Left ventricle myocardium inferior (tissue), 1 donor: ENCODE data around the gene PGAP6. TPM values are rescaled to one million over a fixed set of nuclear protein-coding genes. Genes with fewer than 3 reads are reported as not detected.
A peak's percentile ranks its signal among the peaks of the same experiment; 100 is the strongest.

Experiments used
- DNase-seq: peaks from one replicate; pipeline ENCODE4 v3.0.0-alpha.2; 2020
- H3K27ac ChIP-seq: fragments of 200-600 bp; replicated peaks from 2 replicates; pipeline ENCODE4 v1.8.0; 2021
- H3K27me3 ChIP-seq: fragments of 200-600 bp; 2 replicates; pipeline ENCODE4 v1.8.0; 2021; ENCODE audit warnings: low read depth
- H3K36me3 ChIP-seq: fragments of 200-600 bp; 2 replicates; pipeline ENCODE4 v1.8.0; 2021
- H3K4me1 ChIP-seq: fragments of 200-600 bp; 2 replicates; pipeline ENCODE4 v1.8.0; 2021
- H3K4me3 ChIP-seq: fragments of 200-600 bp; 2 replicates; pipeline ENCODE4 v1.8.0; 2021; ENCODE audit warnings: mild to moderate bottlenecking, moderate library complexity
- H3K9me3 ChIP-seq: fragments of 200-600 bp; replicated peaks from 2 replicates; pipeline ENCODE4 v1.8.0; 2021
- intact Hi-C: fragments of 100-400 bp; cut with micrococcal nuclease; formaldehyde crosslinking; loops from one replicate; pipeline ENCODE4 v1.11.0; 2022
- total RNA-seq: library from RNA; stranded (reverse); fragmentation: NEBNext Ultra II Directional; extraction: Animal tissue kit (Norgen Biotek cat#: 25700); gene quantifications from one replicate; pipeline ENCODE4 v1.2.1, GENCODE V29; 2021
- TF ChIP-seq, protein P1 (sequence below): fragments of 200-600 bp; IDR thresholded peaks from 2 replicates; pipeline ENCODE4 v1.8.0; 2021; ENCODE audit warnings: antibody characterized with exemption, mild to moderate bottlenecking, borderline replicate concordance
- donor health status: DM: no; HTN: yes; CAD: no; lungs with severe emphysema.

The PGAP6 gene
- total RNA-seq, 1 donor from 2014 or later: 30.4 TPM

DNA sequence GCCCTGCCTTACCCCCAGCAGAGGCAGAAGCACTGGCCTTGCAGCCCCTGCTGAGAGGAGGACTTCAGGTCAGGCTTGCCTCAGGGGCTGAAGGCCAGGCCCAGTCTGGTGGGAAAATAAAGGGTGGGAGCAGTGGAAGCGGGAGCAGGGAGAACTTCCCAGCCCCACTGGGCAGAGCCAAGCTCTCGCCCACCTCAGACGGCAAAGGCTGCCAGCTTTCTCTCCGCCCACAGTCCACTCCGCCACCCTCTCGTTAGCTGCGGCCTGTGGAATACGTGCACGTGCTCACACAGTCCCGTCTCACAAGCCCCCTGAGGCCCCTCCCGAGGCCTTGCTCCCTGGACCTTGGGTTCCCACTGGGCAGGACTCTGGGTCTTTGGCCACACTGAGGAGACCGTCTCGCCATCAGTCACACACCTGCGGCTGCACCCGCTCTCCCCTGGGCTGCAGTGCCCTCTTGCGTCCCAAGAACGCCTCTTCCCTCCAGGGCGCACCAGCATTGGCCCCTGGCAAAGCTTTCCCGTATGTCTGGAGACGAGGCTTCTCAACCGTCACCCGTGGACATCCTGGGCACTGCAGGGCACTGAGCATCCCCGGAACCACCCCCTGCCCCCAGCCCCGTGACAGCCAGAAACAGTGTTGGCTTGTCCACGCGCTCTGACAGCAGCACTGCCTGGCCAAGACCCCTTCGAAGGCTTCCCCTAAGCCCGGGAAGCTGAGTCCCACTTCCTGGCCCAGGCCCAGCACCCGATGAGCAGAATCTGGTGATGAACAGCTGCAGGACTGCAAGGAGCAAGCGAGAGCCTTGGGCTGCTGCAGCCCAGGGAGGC is 19.7 kb downstream of the PGAP6 start:
- DNase-seq: peak; percentile 63
- no peak overlapping the region for H3K27ac ChIP-seq
- H3K27me3 ChIP-seq: peaks cover 18% of the 10 kb centered on the region
- TF ChIP-seq, protein P1, sequence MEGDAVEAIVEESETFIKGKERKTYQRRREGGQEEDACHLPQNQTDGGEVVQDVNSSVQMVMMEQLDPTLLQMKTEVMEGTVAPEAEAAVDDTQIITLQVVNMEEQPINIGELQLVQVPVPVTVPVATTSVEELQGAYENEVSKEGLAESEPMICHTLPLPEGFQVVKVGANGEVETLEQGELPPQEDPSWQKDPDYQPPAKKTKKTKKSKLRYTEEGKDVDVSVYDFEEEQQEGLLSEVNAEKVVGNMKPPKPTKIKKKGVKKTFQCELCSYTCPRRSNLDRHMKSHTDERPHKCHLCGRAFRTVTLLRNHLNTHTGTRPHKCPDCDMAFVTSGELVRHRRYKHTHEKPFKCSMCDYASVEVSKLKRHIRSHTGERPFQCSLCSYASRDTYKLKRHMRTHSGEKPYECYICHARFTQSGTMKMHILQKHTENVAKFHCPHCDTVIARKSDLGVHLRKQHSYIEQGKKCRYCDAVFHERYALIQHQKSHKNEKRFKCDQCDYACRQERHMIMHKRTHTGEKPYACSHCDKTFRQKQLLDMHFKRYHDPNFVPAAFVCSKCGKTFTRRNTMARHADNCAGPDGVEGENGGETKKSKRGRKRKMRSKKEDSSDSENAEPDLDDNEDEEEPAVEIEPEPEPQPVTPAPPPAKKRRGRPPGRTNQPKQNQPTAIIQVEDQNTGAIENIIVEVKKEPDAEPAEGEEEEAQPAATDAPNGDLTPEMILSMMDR: peak; percentile 84
- intact Hi-C loops: no loop called here
- H3K4me3 ChIP-seq: no peak overlapping the region
- no peaks in the 10 kb centered on the region for H3K9me3 ChIP-seq
- peaks cover 2% of the 10 kb centered on the region for H3K4me1 ChIP-seq
- peaks cover 8% of the 10 kb centered on the region for H3K36me3 ChIP-seq

DNA sequence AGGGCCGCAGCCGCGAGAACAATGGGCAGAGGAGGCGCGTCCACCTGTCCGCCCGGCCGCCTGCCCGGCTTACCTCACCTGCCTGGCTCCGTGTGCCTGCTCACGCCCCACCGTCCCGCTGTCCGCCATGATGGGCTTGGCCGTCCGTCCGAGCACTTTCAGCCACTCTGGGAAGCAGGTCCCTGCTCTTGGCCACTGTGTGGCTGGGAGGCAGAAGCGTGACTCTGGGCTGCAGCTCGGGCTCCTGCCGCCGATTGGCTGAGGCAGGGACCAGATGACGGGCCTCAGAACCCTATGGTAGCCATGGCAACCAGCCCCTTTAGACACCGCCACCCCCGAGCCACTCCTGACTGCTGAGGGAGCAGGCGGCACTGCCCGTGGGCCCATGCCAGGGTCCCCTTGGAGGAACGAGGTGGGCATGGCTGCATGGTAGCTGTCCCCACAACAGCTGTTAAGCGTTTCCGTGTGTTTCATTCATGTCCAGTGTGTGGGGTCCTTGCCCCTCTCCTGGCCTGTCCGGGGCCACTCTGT is 20.4 kb downstream of the PGAP6 start:
- no peak overlapping the region for H3K27ac ChIP-seq
- H3K9me3 ChIP-seq: no peaks in the 10 kb centered on the region
- H3K27me3 ChIP-seq: peaks cover 18% of the 10 kb centered on the region
- TF ChIP-seq, protein P1: no peak
- H3K4me1 ChIP-seq: peaks cover 2% of the 10 kb centered on the region
- H3K4me3 ChIP-seq: no peak overlapping the region
- intact Hi-C loops: no loop called here
- no peak for DNase-seq
- peaks cover 1% of the 10 kb centered on the region for H3K36me3 ChIP-seq

DNA sequence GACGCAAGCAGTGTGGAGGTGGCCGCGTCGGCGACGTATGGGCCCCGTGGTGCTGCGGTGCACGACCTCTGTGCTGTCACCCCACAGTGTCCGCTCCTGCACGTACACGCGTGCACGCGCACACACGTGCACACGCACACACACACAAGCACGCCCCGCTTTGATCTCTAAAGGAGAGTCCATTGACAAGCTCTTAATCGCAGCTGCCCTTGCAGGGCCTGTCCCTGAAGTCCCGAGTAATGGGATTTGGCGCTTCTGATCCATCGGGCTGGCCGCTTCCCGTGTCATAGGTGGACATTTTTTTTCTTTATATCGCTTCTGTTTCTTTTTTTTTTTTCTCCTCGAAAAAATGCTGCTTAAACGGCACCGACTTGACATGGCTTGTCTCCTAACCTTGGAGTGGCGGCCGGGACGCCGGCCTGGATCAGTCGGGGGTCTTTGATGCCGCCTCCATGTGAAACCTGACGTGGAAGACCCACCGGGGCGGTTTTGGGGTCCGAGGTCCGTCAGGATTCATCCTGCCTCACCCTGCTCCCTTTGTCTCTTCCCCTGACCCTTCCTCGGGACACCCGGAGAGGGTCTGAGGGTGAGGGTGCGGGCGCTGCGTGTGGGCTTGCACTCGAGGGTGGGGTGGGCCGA is 21.0 kb downstream of the PGAP6 start:
- intact Hi-C loops: no loop called here

DNA sequence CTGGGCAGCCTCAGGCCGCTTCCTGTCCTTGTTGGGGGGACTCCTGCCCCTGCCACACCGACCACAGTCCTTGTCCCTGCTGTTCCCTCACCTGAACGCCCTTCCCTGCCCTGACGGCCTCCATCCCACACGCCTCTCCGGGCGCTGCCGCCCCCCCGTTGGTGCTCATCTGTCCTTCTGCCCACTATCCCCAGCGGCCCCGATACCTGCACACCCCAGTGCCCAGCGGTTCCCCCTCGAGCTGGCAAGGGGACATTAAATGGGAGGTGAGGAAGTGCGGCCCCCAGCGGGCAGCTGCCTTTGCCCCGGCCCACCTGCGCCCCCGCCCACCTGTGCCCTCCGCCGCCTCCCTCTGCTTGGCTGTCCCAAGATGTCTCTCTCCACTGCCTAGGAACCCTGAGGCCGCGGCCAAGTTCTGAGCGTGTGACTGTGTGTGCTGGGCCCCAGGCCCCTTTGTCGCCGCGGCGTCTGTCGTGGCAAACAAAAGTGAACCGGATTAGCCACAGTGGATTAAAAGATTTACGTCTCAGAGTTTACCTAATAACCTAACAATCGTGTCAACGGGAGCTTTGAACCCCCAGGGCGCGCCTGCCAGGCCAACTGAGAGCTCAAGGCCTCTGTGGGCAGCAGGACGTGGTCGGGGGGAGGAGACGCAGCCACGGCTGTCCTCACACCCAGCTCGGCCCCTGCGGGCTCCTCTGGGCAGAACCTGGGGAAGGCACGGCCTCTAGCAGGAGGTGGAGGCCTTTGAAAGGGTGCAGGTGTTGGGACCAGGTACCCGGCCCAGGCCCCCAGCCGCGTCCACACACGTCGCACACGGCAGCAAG is 21.7 kb downstream of the PGAP6 start:
- no peak overlapping the region for H3K4me3 ChIP-seq
- TF ChIP-seq, protein P1: no peak

More for the DNA sequence above, 21.0 kb downstream of the PGAP6 start:
- TF ChIP-seq, protein P1: no peak
- Histone ChIP-seq H3K4me1 (peaks cover 2% of the 10 kb centered on the region), H3K27me3 (peaks cover 18% of the 10 kb centered on the region), H3K36me3 (no peaks in the 10 kb centered on the region), H3K9me3 (no peaks in the 10 kb centered on the region), H3K4me3 (no peak overlapping the region), H3K27ac (no peak overlapping the region)
- no peak for DNase-seq

More for the DNA sequence above, 21.7 kb downstream of the PGAP6 start:
- H3K4me1 ChIP-seq: peaks cover 2% of the 10 kb centered on the region
- no peak for DNase-seq
- H3K27me3 ChIP-seq: peaks cover 18% of the 10 kb centered on the region
- H3K27ac ChIP-seq: no peak overlapping the region
- no peaks in the 10 kb centered on the region for H3K9me3 ChIP-seq
- intact Hi-C loops: loop anchor here (10.0 kb wide), 1 partner anchor 135 kb away; the partner anchor contains the start of gene LUC7L
- no peaks in the 10 kb centered on the region for H3K36me3 ChIP-seq
